ENCODE measurements around the gene ZCCHC10. TPM values are rescaled to one million over a fixed set of nuclear protein-coding genes. Genes with fewer than 3 reads are reported as not detected.

ZCCHC10 gene
- total and polyA plus RNA-seq, 10 of the 15 experiments (the other 5 are each of a cell fraction or from before 2014, with no cell fraction given) = 16.8 to 117 (median 53.5) TPM

DNA sequence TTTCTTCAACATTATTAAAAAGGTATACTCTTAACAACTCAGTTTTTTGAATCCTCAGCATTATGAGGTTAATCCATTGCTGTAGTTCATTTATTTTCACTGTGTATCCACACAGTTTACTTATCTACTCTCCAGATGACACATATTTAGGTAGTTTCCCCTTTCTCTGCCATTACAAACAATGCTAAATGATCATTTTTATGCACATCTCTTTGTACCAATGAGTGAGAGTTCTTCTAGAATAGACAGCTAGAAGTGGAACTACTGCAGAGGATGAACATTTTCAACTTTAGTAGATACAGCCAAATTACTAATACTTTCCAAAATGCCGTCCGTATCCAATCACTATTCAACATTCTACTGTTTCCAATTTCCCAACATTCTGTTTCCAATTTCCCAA is 74.5 kb downstream of the ZCCHC10 start:
- Histone ChIP-seq H3K4me3 (no peak overlapping the region), H3K4me1 (ENCODE audit: control insufficient read depth, insufficient read depth, low read length) (no peaks in the 10 kb centered on the region), H4K20me1 (ENCODE audit: control insufficient read depth, insufficient read depth) (peaks cover 4% of the 10 kb centered on the region; the same call in 1 of the 2 replicates), H3K4me2 (ENCODE audit: control insufficient read depth, insufficient read depth) (no peak overlapping the region), H3K27me3 (replicated peaks in 1 of 2; ENCODE audit: control insufficient read depth in 2 of 2, insufficient read depth in 2 of 2, low read length in 1 of 2) (no peaks in the 10 kb centered on the region), H3K9me3 (replicated peaks; ENCODE audit: control insufficient read depth, insufficient read depth, low read length) (no peaks in the 10 kb centered on the region; the same call in 2 of the 3 replicates), H3K9ac (ENCODE audit: control insufficient read depth, insufficient read depth, low read length) (no peak overlapping the region), H3K27ac (ENCODE audit: control insufficient read depth, insufficient read depth) (no peak overlapping the region), H3K36me3 (ENCODE audit: control insufficient read depth in 2 of 2, insufficient read depth in 2 of 2, low read length in 1 of 2) (peaks cover 4 to 9% of the 10 kb centered on the region in 2 experiments; a peak in 2 of 4 replicates), H2AFZ (ENCODE audit: control insufficient read depth, low read depth, low read length) (no peak overlapping the region), H3K79me2 (ENCODE audit: control insufficient read depth, insufficient read depth, low read length) (peaks cover 48% of the 10 kb centered on the region)
- ChIA-PET CTCF (interaction anchor here (1.3 kb wide), 1 partner anchor 85 kb away, joined by 3 read pairs; the partner anchor contains the start of genes GDF9 and UQCRQ), POLR2A (interaction anchor here (1.1 kb wide), 1 partner anchor 11 kb away, joined by 9 read pairs; the partner anchor contains the start of gene AFF4), SMC1A (ENCODE audit: uncharacterized antibody, unreplicated experiment) (no interaction called here), RAD21 (ENCODE audit: unreplicated experiment) (no interaction called here)
- intact Hi-C loops (cut with micrococcal nuclease; ENCODE audit: unreplicated experiment) (no loop called here), in situ Hi-C loops (cut with MboI) (no loop called here)
- TF ChIP-seq KAT2A (conservative IDR thresholded peaks at IDR 0.05; ENCODE audit: control insufficient read depth, low read depth, low read length) (no peak), SMARCA5 (IDR thresholded peaks at IDR 0.05) (no peak), WRNIP1 (IDR thresholded peaks at IDR 0.05; ENCODE audit: borderline replicate concordance, low read depth, low read length) (no peak)
- TF ChIP-seq, protein P1, sequence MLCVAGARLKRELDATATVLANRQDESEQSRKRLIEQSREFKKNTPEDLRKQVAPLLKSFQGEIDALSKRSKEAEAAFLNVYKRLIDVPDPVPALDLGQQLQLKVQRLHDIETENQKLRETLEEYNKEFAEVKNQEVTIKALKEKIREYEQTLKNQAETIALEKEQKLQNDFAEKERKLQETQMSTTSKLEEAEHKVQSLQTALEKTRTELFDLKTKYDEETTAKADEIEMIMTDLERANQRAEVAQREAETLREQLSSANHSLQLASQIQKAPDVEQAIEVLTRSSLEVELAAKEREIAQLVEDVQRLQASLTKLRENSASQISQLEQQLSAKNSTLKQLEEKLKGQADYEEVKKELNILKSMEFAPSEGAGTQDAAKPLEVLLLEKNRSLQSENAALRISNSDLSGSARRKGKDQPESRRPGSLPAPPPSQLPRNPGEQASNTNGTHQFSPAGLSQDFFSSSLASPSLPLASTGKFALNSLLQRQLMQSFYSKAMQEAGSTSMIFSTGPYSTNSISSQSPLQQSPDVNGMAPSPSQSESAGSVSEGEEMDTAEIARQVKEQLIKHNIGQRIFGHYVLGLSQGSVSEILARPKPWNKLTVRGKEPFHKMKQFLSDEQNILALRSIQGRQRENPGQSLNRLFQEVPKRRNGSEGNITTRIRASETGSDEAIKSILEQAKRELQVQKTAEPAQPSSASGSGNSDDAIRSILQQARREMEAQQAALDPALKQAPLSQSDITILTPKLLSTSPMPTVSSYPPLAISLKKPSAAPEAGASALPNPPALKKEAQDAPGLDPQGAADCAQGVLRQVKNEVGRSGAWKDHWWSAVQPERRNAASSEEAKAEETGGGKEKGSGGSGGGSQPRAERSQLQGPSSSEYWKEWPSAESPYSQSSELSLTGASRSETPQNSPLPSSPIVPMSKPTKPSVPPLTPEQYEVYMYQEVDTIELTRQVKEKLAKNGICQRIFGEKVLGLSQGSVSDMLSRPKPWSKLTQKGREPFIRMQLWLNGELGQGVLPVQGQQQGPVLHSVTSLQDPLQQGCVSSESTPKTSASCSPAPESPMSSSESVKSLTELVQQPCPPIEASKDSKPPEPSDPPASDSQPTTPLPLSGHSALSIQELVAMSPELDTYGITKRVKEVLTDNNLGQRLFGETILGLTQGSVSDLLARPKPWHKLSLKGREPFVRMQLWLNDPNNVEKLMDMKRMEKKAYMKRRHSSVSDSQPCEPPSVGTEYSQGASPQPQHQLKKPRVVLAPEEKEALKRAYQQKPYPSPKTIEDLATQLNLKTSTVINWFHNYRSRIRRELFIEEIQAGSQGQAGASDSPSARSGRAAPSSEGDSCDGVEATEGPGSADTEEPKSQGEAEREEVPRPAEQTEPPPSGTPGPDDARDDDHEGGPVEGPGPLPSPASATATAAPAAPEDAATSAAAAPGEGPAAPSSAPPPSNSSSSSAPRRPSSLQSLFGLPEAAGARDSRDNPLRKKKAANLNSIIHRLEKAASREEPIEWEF (IDR thresholded peaks at IDR 0.05; ENCODE audit: insufficient replicate concordance, low read depth, low read length) = no peak
- BruUV-seq (replicated peaks) = no TSS peak
- 92% methylated on average over 2 of the region's 2 CpGs for WGBS (ENCODE audit: insufficient coverage, insufficient replicate concordance, low lambda C conversion rate, missing lambda C conversion rate)
- no peak for DNase-seq (ENCODE audit: low read depth, low spot score)
- peak; percentile 39 for ATAC-seq
- FAIRE-seq = no peak
